K562 (cell line): Measurements from ENCODE around the gene CST5. TPM values are rescaled to one million over a fixed set of nuclear protein-coding genes. Genes with fewer than 3 reads are reported as not detected.

Experiments
- ATAC-seq: fragments of 200-7000 bp; cut with Tn5 transposase; 3 replicates; pipeline ENCODE4 v1.9.1; 2020; ENCODE audit warnings: moderate library complexity
- BruUV-seq: library from RNA; stranded (reverse); fragments of 400-500 nt; replicated peaks from 2 replicates; lab custom pipeline; 2021; lab: Mats Ljungman, UMichigan
- CTCF ChIA-PET: fragments of 300-600 bp; formaldehyde crosslinking; extraction: SDS; loops from one replicate; lab custom pipeline; 2021; ENCODE audit warnings: low intra/inter-chr PET ratio; lab: Yijun Ruan, JAX
- POLR2A ChIA-PET: fragments of 300-600, 350-650 bp; sonication (Branson Sonifier 250); formaldehyde crosslinking; extraction: SDS; loops from one replicate; lab custom pipeline; 2021; ENCODE audit warnings: antibody characterized with exemption, inconsistent platforms; lab: Yijun Ruan, JAX
- DNase-seq, 4 experiments: peaks; one replicate each; pipeline versions ENCODE4 v3.0.0 to v3.0.0-alpha.2; 2011 to 2018; ENCODE audit warnings: low spot score in 3 of 4, mixed read lengths in 3 of 4; ENCODE audit errors: extremely low read depth in 1 of 4
- FAIRE-seq: peaks from 2 replicates; lab custom pipeline; 2011; peaks lifted over from hg19 to GRCh38; lab: Jason Lieb, UNC
- H2AFZ ChIP-seq: 2 replicates; pipeline ENCODE4 v1.6.0; 2011; ENCODE audit warnings: low read depth, low read length, control low read depth, inconsistent platforms
- H3K27ac ChIP-seq: fragments of 200-600 bp; 3 replicates; pipeline ENCODE4 v1.8.0; 2011; ENCODE audit warnings: low read depth, mild to moderate bottlenecking, control low read depth, inconsistent platforms, low read length, moderate library complexity, mixed read lengths; ENCODE audit errors: extremely low read depth
- H3K27me3 ChIP-seq, 2 experiments: fragments of 300-600 bp in 1 of 2; 2 replicates in 1 of 2; 3 replicates in 1 of 2; pipeline versions ENCODE4 v1.6.0 to v1.8.0; 2011; ENCODE audit warnings: inconsistent platforms in 2 of 2, low read length in 2 of 2, mild to moderate bottlenecking in 1 of 2, mixed read lengths in 1 of 2, moderate library complexity in 1 of 2; ENCODE audit not compliant: control insufficient read depth in 2 of 2, insufficient read depth in 2 of 2
- H3K36me3 ChIP-seq: fragments of 300-600 bp; 3 replicates; pipeline ENCODE4 v1.8.0; 2011; ENCODE audit warnings: mild to moderate bottlenecking, low read length, inconsistent platforms; ENCODE audit not compliant: control insufficient read depth, insufficient read depth
- H3K4me1 ChIP-seq, 2 experiments: fragments of 200-600 bp in 1 of 2; replicated peaks in 1 of 2; 2 replicates in 1 of 2; 3 replicates in 1 of 2; pipeline versions ENCODE4 v1.5.1 to v1.8.0; 2011; ENCODE audit warnings: inconsistent platforms in 2 of 2, low read length in 2 of 2, mild to moderate bottlenecking in 1 of 2, mixed read lengths in 1 of 2, moderate library complexity in 1 of 2; ENCODE audit not compliant: control insufficient read depth in 2 of 2, insufficient read depth in 2 of 2
- H3K4me2 ChIP-seq: 2 replicates; pipeline ENCODE4 v1.6.1; 2011; ENCODE audit warnings: low read length, control low read depth, inconsistent platforms, mixed read lengths; ENCODE audit not compliant: insufficient read depth
- H3K4me3 ChIP-seq: fragments of 200-600 bp; sonication (generic), shearing (Covaris generic); 2 replicates; pipeline ENCODE4 v1.5.1; 2016; ENCODE audit warnings: control low read depth, inconsistent platforms
- H3K79me2 ChIP-seq: fragments of 200-600 bp; 3 replicates; pipeline ENCODE4 v1.8.0; 2011; ENCODE audit warnings: low read length, inconsistent platforms; ENCODE audit not compliant: control insufficient read depth, insufficient read depth
- H3K9ac ChIP-seq, 2 experiments: 2 replicates each; pipeline versions ENCODE4 v1.6.0 to v1.6.1; 2011; ENCODE audit warnings: low read depth in 2 of 2, low read length in 2 of 2, control low read depth in 1 of 2, inconsistent platforms in 1 of 2, mild to moderate bottlenecking in 1 of 2, mixed read lengths in 1 of 2; ENCODE audit not compliant: insufficient read depth in 1 of 2
- H3K9me1 ChIP-seq: one replicate; pipeline ENCODE4 v1.6.0; 2011; ENCODE audit warnings: inconsistent platforms, mild to moderate bottlenecking, low read length, moderate library complexity; ENCODE audit not compliant: control insufficient read depth, insufficient read depth
- H3K9me3 ChIP-seq: replicated peaks from 2 replicates; pipeline ENCODE4 v1.5.1; 2011; ENCODE audit warnings: low read depth, low read length, inconsistent platforms; ENCODE audit not compliant: control insufficient read depth, insufficient read depth
- H4K20me1 ChIP-seq: replicated peaks from 2 replicates; pipeline ENCODE4 v1.6.1; 2011; ENCODE audit warnings: low read length, inconsistent platforms, mixed read lengths; ENCODE audit not compliant: control insufficient read depth, insufficient read depth
- FOS ChIP-seq: IDR thresholded peaks from 3 replicates; pipeline ENCODE4 v1.6.1; 2011; ENCODE audit not compliant: insufficient read length; ENCODE audit errors: extremely low read depth
- GTF2E2 ChIP-seq: fragments of 200-800 bp; sonication (Bioruptor generic); IDR thresholded peaks from 2 replicates; pipeline ENCODE4 v1.6.1; 2016; ENCODE audit warnings: missing genetic modification characterization, missing compliant biosample characterization
- WGBS: fragments of 100-300 bp; shearing (Covaris generic); methylation state at CpG from one replicate; pipeline ENCODE4 v1.1.6; 2016; ENCODE audit warnings: low coverage, mixed read lengths; ENCODE audit not compliant: insufficient coverage; ENCODE audit errors: missing lambda C conversion rate; 5-methylcytosine and 5-hydroxymethylcytosine counted together
- in situ Hi-C: fragments of 300-500 bp; cut with MboI; formaldehyde crosslinking; loops from 4 replicates; pipeline ENCODE4 v1.15.0; 2018; ENCODE audit warnings: inconsistent platforms, mixed read lengths
- intact Hi-C: fragments of 100-400 bp; cut with micrococcal nuclease; formaldehyde crosslinking; loops from 2 replicates; pipeline ENCODE4 v1.14.2; 2022
- polyA plus RNA-seq, 8 experiments: library from polyadenylated mRNA; depleted of rRNA in 4 of 8; stranded (reverse) in 5 of 8; unstranded in 3 of 8; fragments of >200 nt; fragmentation: Nextera tagmentation in 2 of 8; fragmentation: Illumina TruSeq in 1 of 8; extraction: Ambion mirVana in 2 of 8; extraction: Trizol in 1 of 8; gene quantifications; 2 replicates each; pipeline versions ENCODE4 v1.2.1 to v1.2.3, GENCODE V29; 2011 to 2014; ENCODE audit warnings: inconsistent platforms in 1 of 8, missing spikeins in 1 of 8
- total RNA-seq, 7 experiments: library from RNA; depleted of rRNA in 6 of 7; stranded (reverse); fragments of >200 nt in 6 of 7; fragmentation: Illumina TruSeq in 2 of 7; extraction: Trizol in 2 of 7; gene quantifications; 2 replicates each; pipeline versions ENCODE4 v1.2.1 to v1.2.3, GENCODE V29; 2011 to 2021; ENCODE audit warnings: low replicate concordance in 1 of 7
- TF ChIP-seq, protein P1 (sequence below): fragments of 450-650 bp; IDR thresholded peaks from 2 replicates; pipeline ENCODE4 v1.6.1; 2016; ENCODE audit warnings: low read depth

Gene CST5
- total and polyA plus RNA-seq, 9 of the 15 experiments (the other 6 are each of a cell fraction or from before 2014, with no cell fraction given): not detected

DNA sequence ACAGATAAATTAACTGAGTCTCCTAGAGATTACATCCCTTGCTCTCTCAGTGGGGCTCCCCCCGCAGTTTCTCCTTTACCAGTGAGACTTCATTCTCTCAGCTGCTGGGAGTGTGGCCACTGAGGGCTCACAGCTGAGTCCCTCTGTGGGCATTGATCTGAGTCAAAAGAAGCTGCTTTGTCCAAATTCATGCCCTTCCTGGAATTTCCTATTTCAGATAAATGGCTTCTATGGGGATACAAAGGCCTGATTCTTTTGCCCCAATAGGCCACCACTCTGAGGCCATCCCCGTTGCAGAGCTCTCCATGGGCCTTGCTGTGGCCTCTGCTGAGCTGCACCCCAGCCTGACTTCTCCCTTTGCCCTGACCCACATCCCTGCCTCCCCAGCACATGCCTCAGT lies 10.0 kb downstream of the CST5 start:
- POLR2A ChIA-PET: no interaction called here
- H3K9me3 ChIP-seq: no peaks in the 10 kb centered on the region
- no peak overlapping the region for H3K4me3 ChIP-seq
- no peaks in the 10 kb centered on the region for H3K4me1 ChIP-seq
- H4K20me1 ChIP-seq: no peaks in the 10 kb centered on the region
- WGBS: 0% methylated on average over 2 of the region's 2 CpGs
- intact Hi-C loops: no loop called here
- H3K9me1 ChIP-seq: no peaks in the 10 kb centered on the region
- CTCF ChIA-PET: no interaction called here
- FAIRE-seq (no peak), DNase-seq (no peak), ATAC-seq (no peak)
- no TSS peak for BruUV-seq
- H3K4me2 ChIP-seq: no peak overlapping the region
- H3K27ac ChIP-seq: no peak overlapping the region
- no peaks in the 10 kb centered on the region for H3K27me3 ChIP-seq
- no peaks in the 10 kb centered on the region for H3K79me2 ChIP-seq
- H3K9ac ChIP-seq: no peak overlapping the region
- no peak for TF ChIP-seq GTF2E2 (tag)
- TF ChIP-seq FOS: no peak
- TF ChIP-seq, protein P1, sequence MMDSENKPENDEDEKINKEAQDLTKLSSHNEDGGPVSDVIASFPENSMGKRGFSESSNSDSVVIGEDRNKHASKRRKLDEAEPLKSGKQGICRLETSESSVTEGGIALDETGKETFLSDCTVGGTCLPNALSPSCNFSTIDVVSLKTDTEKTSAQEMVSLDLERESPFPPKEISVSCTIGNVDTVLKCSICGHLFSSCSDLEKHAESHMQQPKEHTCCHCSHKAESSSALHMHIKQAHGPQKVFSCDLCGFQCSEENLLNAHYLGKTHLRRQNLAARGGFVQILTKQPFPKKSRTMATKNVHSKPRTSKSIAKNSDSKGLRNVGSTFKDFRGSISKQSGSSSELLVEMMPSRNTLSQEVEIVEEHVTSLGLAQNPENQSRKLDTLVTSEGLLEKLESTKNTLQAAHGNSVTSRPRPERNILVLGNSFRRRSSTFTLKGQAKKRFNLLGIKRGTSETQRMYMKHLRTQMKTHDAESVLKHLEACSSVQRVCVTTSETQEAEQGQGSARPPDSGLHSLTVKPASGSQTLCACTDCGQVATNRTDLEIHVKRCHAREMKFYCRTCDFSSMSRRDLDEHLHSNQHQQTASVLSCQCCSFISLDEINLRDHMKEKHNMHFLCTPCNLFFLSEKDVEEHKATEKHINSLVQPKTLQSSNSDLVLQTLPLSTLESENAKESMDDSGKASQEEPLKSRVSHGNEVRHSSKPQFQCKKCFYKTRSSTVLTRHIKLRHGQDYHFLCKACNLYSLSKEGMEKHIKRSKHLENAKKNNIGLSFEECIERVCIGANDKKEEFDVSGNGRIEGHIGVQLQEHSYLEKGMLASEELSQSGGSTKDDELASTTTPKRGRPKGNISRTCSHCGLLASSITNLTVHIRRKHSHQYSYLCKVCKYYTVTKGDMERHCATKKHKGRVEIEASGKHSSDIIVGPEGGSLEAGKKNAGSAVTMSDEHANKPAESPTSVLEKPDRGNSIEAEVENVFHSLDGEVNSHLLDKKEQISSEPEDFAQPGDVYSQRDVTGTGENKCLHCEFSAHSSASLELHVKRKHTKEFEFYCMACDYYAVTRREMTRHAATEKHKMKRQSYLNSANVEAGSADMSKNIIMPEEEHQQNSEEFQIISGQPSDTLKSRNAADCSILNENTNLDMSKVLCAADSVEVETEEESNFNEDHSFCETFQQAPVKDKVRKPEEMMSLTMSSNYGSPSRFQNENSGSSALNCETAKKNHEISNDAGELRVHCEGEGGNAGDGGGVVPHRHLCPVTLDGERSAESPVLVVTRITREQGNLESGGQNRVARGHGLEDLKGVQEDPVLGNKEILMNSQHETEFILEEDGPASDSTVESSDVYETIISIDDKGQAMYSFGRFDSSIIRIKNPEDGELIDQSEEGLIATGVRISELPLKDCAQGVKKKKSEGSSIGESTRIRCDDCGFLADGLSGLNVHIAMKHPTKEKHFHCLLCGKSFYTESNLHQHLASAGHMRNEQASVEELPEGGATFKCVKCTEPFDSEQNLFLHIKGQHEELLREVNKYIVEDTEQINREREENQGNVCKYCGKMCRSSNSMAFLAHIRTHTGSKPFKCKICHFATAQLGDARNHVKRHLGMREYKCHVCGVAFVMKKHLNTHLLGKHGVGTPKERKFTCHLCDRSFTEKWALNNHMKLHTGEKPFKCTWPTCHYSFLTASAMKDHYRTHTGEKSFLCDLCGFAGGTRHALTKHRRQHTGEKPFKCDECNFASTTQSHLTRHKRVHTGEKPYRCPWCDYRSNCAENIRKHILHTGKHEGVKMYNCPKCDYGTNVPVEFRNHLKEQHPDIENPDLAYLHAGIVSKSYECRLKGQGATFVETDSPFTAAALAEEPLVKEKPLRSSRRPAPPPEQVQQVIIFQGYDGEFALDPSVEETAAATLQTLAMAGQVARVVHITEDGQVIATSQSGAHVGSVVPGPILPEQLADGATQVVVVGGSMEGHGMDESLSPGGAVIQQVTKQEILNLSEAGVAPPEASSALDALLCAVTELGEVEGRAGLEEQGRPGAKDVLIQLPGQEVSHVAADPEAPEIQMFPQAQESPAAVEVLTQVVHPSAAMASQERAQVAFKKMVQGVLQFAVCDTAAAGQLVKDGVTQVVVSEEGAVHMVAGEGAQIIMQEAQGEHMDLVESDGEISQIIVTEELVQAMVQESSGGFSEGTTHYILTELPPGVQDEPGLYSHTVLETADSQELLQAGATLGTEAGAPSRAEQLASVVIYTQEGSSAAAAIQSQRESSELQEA: no peak
- no peaks in the 10 kb centered on the region for H3K36me3 ChIP-seq
- in situ Hi-C loops: no loop called here
- no peak overlapping the region for H2AFZ ChIP-seq
